Left forelimb (tissue), 1 donor: ENCODE results near the gene UGT1A6.
"Not testable (repeated sequence)": the region's sequence is repeated elsewhere in the genome, so short reads cannot be mapped to it uniquely, and the experiment has no call there.

Experiments used
- DNase-seq: peaks from one replicate; pipeline ENCODE4 v3.0.0-alpha.2; 2018; ENCODE audit warnings: low spot score

Gene UGT1A6

GRCh38 chr2:233686928-233687327, 5.8 kb upstream of the UGT1A6 start:
- DNase-seq = no peak

- DNase-seq = no peak
These were observed 4.3 kb upstream of the UGT1A6 start for GRCh38 chr2:233688341-233688740.

- no peak for DNase-seq
These were observed 3.7 kb upstream of the UGT1A6 start for GRCh38 chr2:233689031-233689430.

GRCh38 chr2:233689501-233689900, 3.2 kb upstream of the UGT1A6 start:
- no peak for DNase-seq

- no peak for DNase-seq
These were observed 2.2 kb upstream of the UGT1A6 start for GRCh38 chr2:233690444-233690843.

- no peak for DNase-seq
These were observed 952 bp upstream of the UGT1A6 start for GRCh38 chr2:233691443-233692433.

- no peak for DNase-seq
These were observed 1.3 kb downstream of the UGT1A6 start for GRCh38 chr2:233693963-233694362.

GRCh38 chr2:233698740-233699139, 6.0 kb downstream of the UGT1A6 start:
- DNase-seq = no peak

GRCh38 chr2:233699424-233700027, 6.8 kb downstream of the UGT1A6 start:
- no peak for DNase-seq

- no peak for DNase-seq
These were observed 7.4 kb downstream of the UGT1A6 start for GRCh38 chr2:233700028-233700635.

GRCh38 chr2:233700842-233701241, 8.2 kb downstream of the UGT1A6 start:
- DNase-seq = not testable (repeated sequence)

- DNase-seq = no peak
These were observed 9.5 kb downstream of the UGT1A6 start for GRCh38 chr2:233702238-233702637.

GRCh38 chr2:233705911-233706506, 13.3 kb downstream of the UGT1A6 start:
- DNase-seq = no peak

- DNase-seq = no peak
These were observed 14.0 kb downstream of the UGT1A6 start for GRCh38 chr2:233706720-233707119.

GRCh38 chr2:233707940-233708644, 15.4 kb downstream of the UGT1A6 start:
- DNase-seq = no peak

- no peak for DNase-seq
These were observed 16.3 kb downstream of the UGT1A6 start for GRCh38 chr2:233708942-233709341.

GRCh38 chr2:233711312-233712008, 18.8 kb downstream of the UGT1A6 start:
- no peak for DNase-seq

- DNase-seq = no peak
These were observed 20.0 kb downstream of the UGT1A6 start, which contains the start of gene UGT1A5 for GRCh38 chr2:233712611-233713261. TSS of gene UGT1A5 (plus strand) at chr2:233712907. CDS start at chr2:233712992, 85 bp downstream.

- DNase-seq = no peak
These were observed 20.5 kb downstream of the UGT1A6 start for GRCh38 chr2:233713262-233713615.

GRCh38 chr2:233714121-233714520, 21.4 kb downstream of the UGT1A6 start:
- no peak for DNase-seq

GRCh38 chr2:233718552-233718951, 25.9 kb downstream of the UGT1A6 start, which contains the start of gene UGT1A4:
TSS of gene UGT1A4 (plus strand) at chr2:233718736. CDS start at chr2:233718821, 85 bp downstream.
- no peak for DNase-seq
